ENCODE data around the gene ISM1. TPM values are rescaled to one million over a fixed set of nuclear protein-coding genes. Genes with fewer than 3 reads are reported as not detected.

Gene ISM1
- total and polyA plus RNA-seq, 2 of the 13 experiments (the other 11 are each of a cell fraction or from before 2014, with no cell fraction given): 0.40 to 1.4 TPM

GRCh38 chr20:13325033-13325432 lies 104.0 kb downstream of the ISM1 start (continued):
- TF ChIP-seq ZNF276 (CRISPR knock-in tag; IDR thresholded peaks at IDR 0.05; ENCODE audit: low read depth) (no peak), SRSF4 (IDR thresholded peaks at IDR 0.05; ENCODE audit: low read depth, low read length, poor library complexity, severe bottlenecking) (no peak), MXD1 (CRISPR knock-in tag; IDR thresholded peaks at IDR 0.05) (no peak), MEIS2 (CRISPR knock-in tag; IDR thresholded peaks at IDR 0.05) (no peak), ZBTB26 (CRISPR knock-in tag; IDR thresholded peaks at IDR 0.05; ENCODE audit: borderline replicate concordance) (peak; percentile 55; the same call in 1 of the 2 replicates), ZBTB8A (CRISPR knock-in tag; IDR thresholded peaks at IDR 0.05; ENCODE audit: borderline replicate concordance, low read depth) (no peak), ADNP (CRISPR knock-in tag; IDR thresholded peaks at IDR 0.05) (no peak), KLF12 (CRISPR knock-in tag; IDR thresholded peaks at IDR 0.05; ENCODE audit: borderline replicate concordance) (no peak), IKZF5 (CRISPR knock-in tag; IDR thresholded peaks at IDR 0.05) (peak; percentile 72; the same call in 1 of the 2 replicates), ZNF101 (CRISPR knock-in tag; IDR thresholded peaks at IDR 0.05; ENCODE audit: borderline replicate concordance, low read depth) (no peak), HDAC2 (CRISPR knock-in tag; IDR thresholded peaks at IDR 0.05) (0 out of 2 replicates have a peak, but pooled peaks have one; percentile 20), ZNF225 (CRISPR knock-in tag; IDR thresholded peaks at IDR 0.05) (no peak), YEATS4 (CRISPR knock-in tag; IDR thresholded peaks at IDR 0.05; ENCODE audit: borderline replicate concordance) (no peak), KLF16 (CRISPR knock-in tag; IDR thresholded peaks at IDR 0.05) (0 out of 4 replicates have a peak, but pooled peaks of 1 of the 2 experiments have one; percentile 45), MED8 (CRISPR knock-in tag; IDR thresholded peaks at IDR 0.05; ENCODE audit: insufficient replicate concordance) (no peak), RXRB (CRISPR knock-in tag; IDR thresholded peaks at IDR 0.05; ENCODE audit: borderline replicate concordance) (peak; percentile 64; the same call in 1 of the 2 replicates)
- TF ChIP-seq, protein P1, sequence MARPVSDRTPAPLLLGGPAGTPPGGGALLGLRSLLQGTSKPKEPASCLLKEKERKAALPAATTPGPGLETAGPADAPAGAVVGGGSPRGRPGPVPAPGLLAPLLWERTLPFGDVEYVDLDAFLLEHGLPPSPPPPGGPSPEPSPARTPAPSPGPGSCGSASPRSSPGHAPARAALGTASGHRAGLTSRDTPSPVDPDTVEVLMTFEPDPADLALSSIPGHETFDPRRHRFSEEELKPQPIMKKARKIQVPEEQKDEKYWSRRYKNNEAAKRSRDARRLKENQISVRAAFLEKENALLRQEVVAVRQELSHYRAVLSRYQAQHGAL (CRISPR knock-in tag; IDR thresholded peaks at IDR 0.05; ENCODE audit: not compliant biosample characterization): no peak
- TF ChIP-seq, protein P2, sequence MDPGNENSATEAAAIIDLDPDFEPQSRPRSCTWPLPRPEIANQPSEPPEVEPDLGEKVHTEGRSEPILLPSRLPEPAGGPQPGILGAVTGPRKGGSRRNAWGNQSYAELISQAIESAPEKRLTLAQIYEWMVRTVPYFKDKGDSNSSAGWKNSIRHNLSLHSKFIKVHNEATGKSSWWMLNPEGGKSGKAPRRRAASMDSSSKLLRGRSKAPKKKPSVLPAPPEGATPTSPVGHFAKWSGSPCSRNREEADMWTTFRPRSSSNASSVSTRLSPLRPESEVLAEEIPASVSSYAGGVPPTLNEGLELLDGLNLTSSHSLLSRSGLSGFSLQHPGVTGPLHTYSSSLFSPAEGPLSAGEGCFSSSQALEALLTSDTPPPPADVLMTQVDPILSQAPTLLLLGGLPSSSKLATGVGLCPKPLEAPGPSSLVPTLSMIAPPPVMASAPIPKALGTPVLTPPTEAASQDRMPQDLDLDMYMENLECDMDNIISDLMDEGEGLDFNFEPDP (CRISPR knock-in tag; conservative IDR thresholded peaks at IDR 0.05): no peak
- TF ChIP-seq, protein P3, sequence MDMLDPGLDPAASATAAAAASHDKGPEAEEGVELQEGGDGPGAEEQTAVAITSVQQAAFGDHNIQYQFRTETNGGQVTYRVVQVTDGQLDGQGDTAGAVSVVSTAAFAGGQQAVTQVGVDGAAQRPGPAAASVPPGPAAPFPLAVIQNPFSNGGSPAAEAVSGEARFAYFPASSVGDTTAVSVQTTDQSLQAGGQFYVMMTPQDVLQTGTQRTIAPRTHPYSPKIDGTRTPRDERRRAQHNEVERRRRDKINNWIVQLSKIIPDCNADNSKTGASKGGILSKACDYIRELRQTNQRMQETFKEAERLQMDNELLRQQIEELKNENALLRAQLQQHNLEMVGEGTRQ (IDR thresholded peaks at IDR 0.05; ENCODE audit: low read depth, low read length): no peak
- TF ChIP-seq, protein P3 (CRISPR knock-in tag; IDR thresholded peaks at IDR 0.05; ENCODE audit: borderline replicate concordance): no peak

Data from HepG2 (cell line).